Skin epidermis (tissue), 12 donors: ENCODE results near the gene NOS2.
"Not testable (repeated sequence)": the region's sequence is repeated elsewhere in the genome, so short reads cannot be mapped to it uniquely, and the experiment has no call there.

Experiments
- H3K27ac ChIP-seq, 21 experiments: fragments of 200-600 bp; sonication (generic) in 11 of 21; one replicate each; pipeline ENCODE4 v1.5.0; 2020; ENCODE audit warnings: mild to moderate bottlenecking in 3 of 21, inconsistent platforms in 2 of 21, moderate library complexity in 2 of 21
- H3K4me3 ChIP-seq, 7 experiments: fragments of 200-600 bp; sonication (generic) in 2 of 7; one replicate each; pipeline ENCODE4 v1.5.0; 2020; ENCODE audit warnings: inconsistent platforms in 2 of 7, mild to moderate bottlenecking in 2 of 7, moderate library complexity in 1 of 7

The NOS2 gene

DNA sequence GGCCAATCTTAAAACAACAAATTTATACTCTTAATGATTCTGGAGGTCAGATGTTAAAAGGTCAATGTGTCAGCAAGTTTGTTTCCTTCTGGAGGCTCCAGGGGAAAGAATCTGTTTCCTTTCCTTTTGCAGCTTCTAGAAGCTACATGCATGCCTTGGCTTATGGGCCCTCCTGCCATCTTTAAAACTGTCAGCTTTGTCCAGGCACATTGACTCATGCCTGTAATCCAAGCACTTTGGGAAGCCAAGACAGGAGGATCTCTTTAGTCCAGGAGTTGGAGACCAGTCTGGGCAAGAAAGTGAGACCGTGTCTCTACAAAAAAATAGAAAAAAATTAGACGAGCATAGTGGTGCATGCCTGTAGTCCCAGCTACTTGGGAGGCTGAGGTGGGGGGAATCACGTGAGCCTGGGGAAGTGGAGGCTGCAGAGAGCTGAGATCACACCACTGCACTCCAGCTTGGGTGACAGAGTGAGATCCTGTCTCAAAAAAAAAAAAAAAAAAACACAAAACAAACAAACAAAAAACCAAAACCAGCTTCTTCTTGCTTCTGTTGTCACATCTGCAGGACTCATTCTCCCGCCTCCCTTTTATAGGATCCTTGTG is 58.3 kb downstream of the NOS2 start:
- Histone ChIP-seq H3K4me3 (no peak overlapping the region), H3K27ac (peak overlapping the region in 2 of 21 experiments; percentile 16 to 37)

DNA sequence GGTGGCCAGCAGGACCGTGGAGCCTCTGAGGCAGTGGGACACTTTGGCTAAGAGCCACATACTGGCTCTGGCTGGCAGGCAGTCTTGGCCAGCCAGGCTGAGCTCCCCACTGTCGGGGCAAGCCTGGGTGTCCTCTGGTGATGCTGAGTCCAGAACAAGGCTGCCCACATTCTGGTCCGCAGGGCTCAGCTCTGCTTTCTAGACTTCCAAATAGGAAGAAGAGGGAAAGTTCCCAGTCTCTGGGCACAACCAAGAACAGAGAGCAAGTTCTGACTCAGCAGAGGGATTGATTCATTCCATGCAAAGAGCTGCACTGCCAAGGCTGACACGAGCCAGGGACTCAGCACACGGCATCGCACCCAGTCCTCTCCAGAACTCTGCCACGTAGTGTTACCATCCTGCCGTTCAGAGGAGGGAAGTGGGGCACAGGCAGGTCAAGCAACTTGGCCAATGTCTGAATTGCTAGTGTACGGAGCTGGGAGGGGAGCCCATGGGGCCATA is 58.9 kb downstream of the NOS2 start:
- Histone ChIP-seq H3K27ac (peak overlapping the region in 3 of 21 experiments; percentile 16 to 40 (median 37)), H3K4me3 (no peak overlapping the region)

DNA sequence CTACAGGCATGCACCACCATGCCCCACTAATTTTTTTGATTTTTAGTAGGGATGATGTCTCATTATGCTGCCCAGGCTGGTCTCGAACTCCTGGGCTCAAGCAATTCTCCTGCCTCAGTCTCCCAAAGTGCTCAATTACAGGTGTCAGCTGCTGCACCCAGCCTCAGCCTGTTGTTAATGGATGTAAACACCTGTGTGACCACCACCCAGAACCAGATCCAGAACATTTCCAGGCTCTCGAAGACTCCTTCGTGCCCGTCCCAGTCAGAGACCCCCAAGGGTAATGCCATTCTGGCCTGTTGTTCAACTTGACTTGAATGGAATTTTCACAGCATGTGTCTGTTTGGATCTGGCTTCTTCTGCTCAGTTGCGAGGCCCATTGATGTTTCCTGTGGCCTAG is 59.8 kb downstream of the NOS2 start:
- H3K4me3 ChIP-seq, H3K27ac ChIP-seq: not testable (repeated sequence)

DNA sequence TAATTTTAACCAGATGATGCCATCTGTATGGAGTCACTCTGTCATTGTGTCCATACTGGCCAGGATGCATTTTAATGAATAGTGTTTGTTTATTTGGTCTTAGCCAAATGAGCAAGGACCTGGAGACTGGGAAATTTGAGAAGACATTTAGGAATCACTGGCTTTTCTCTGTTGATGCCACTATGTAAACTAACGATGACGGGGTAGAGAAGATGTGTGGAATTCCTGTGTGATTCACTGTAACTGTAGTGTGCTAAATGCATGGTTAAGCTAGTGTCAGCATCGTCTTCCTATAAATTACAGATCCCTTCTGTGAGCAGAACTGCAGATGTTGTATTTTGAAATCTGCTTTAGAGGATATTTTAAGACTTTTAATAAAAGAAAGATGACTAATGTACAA is 66.6 kb downstream of the NOS2 start:
- Histone ChIP-seq H3K27ac (no peak overlapping the region), H3K4me3 (no peak overlapping the region)

DNA sequence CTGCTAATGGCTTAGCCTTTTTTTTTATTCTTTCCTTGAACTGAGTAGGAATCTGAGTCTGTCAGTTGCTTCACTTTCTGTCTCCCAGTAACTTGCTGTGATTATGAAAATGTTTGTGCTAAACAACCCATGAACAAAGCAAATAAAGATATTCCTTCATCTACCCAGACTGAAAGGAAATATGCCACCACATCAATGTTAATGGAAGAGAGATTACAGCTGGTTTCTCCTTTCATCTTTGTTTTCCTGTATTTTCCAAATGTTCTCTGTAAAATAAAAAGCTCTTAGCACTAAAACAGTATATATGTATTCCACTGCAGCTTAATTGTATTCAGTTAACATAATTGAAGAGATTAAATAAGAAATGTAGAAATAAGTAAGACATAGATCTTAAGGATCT is 67.6 kb downstream of the NOS2 start:
- H3K27ac ChIP-seq, H3K4me3 ChIP-seq: not testable (repeated sequence)

DNA sequence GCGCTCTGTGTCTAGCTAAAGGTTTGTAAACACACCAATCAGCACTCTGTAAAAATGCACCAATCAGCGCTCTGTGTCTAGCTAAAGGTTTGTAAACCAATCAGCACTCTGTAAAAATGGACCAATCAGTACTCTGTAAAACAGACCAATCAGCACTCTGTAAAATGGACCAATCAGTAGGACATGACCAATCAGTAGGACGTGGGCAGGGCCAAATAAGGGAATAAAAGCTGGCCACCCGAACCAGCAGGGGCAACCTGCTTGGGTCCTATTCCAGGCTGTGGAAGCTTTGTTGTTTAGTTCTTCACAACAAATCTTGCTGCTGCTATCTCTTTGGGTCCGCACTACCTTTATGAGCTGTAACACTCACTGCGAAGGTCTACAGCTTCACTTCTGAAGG is 74.3 kb downstream of the NOS2 start:
- not testable (repeated sequence) for H3K4me3 ChIP-seq, H3K27ac ChIP-seq

DNA sequence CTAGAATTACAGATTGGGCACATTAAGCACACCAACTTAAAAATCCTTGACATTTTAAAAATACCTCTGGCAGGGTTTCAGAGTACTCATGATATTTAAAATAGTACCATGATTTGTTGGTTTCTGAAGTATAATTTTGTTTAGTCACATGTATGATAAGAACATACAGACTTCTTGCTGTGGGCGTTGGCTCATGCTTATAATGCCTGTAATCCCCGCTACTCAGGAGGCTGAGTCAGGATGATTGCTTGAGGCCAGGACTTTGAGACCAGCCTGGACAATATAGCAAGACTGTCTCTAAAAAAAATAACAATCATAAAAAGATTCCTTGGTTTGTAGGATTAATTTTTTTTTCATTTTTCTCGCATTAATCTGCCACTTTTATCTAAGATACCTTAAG is 78.5 kb downstream of the NOS2 start:
- Histone ChIP-seq H3K27ac (no peak overlapping the region), H3K4me3 (no peak overlapping the region)
